DMS114 treated with DMSO at 0.1 percent for 48 hours (cell line): ENCODE results near the gene DPP10.

Experiments used
- DNase-seq: peaks from one replicate; lab custom pipeline; 2025; ENCODE audit not compliant: unreplicated experiment; lab: John Stamatoyannopoulos, UW

DPP10 gene

DNA sequence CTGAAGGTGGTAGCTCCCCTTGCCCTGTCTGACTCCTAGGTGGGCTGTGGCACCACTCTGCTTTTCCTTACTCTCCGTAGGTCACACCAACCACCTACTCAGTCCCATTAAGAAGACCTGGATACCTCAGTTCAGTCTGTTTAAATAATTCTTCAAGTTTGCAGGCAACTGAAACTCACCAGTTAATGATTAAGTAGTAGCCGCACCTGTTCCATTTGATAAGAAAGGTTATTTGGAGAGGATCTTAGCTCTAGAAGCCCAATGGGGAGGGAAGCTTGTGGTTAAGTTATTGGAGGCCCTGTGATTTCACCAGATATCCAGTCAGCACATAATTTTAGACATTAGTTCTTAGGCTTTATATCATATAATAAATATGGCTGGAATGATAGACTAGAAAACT is 1193.0 kb downstream of the DPP10 start:
- no peak for DNase-seq

DNA sequence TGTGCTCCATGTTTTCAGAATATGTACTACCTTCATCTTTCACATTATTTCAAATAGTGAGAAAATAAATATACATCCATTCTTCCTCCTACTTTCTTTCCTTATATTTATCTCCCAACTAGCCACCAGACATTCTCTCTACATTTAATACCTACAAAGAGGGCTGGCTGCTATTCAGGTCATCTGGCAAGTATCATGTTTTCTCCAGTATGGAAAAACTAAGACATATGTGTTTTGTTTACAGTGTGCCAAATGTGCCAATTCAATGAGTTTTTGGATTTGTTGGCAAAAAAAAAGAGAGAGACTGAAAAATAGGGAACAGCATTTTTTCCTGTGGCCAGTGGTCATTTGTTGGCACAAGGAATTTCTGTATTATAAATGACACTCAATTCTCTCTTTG is 1207.3 kb downstream of the DPP10 start:
- DNase-seq, result no peak

DNA sequence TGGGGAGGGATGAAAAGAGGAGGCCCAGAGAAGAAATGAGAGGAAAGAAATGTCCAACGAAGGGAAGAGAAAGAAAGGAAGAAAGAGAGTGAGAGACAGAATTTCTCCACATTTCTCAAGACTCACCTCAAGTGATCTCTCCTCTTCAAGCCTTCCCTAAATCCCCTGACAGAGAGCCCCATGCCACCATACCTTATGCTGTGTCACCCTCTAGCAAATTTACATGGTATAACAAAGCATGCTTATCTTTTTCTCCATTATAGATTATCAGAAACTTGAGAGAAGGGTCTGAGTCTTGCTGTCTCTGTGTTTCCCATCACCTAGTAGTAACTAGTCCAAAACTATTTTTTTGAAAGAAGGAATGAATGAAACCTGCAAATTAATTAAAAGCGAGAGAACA is 1208.4 kb downstream of the DPP10 start:
- DNase-seq, result no peak

DNA sequence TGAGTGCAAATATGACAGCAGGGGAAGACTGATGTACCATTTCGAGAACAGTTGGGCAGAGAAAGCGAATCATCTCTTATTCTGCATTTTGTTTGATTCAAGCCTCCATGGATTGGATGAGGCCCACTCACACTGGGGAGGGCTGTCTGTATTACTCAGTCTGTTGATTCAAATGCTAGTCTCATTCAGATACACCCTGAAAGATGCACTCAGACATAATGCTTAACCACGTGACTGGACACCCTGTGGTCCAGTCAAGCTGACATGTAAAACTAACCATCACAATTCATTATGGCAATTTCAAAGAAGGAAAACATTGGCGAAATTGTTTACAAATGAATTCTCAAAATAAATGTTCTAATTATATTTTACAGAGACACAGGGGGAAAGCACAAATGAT is 1210.2 kb downstream of the DPP10 start:
- DNase-seq, result no peak

DNA sequence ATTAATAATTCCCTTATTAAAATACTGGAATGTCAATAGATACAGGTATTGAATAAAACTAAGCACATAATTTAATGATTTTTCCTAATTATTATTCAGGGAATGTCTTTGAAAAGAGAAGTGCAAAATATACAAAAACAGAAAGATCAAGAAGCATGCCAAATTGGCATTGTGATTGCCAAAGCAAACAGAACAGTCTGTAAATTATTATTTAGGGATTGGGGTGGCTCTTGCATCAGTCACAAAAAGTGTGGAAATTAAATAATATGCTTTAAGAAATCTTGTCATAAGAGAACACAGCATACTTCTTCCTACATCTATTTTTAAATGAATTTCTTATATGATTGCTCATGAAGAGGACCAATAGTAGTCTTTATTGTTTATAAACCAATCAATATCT is 1211.9 kb downstream of the DPP10 start:
- no peak for DNase-seq

DNA sequence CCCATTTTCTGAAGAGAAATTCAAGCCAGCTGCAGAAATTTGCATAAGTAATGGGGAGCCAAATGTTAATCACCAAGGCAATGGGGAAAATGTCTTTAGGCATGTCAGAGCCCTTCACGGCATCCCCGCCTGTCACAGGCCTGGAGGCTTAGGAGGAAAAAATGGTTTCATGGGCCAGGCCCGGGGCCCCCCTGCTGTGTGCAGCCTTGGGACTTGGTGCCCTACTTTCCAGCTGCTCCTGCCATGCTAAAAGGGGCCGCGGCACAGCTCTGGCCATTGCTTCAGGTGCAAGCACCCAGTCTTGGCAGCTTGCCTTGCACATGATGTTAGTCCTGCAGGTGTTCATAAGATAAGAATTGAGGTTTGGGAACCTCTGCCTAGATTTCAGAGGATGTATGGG is 1235.7 kb downstream of the DPP10 start:
- no peak for DNase-seq

DNA sequence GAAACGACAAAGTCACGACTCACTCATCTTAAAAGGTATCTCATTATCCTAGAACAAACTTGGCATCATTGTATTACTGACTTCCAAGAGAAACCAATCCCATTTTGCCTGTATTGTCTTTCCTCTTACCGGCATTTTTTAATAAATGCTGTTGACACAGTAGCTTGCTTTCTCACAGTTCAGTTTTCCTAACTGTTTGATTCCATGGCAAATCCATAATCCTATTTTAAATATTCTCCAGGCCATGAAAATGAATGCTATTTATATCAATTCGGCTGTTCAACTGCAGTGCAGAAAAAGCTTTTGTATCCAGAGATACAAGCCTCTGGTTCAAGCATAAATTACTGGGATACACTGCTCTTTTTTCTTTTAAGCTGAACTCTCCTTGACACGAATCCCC is 1241.9 kb downstream of the DPP10 start:
- DNase-seq, result no peak

DNA sequence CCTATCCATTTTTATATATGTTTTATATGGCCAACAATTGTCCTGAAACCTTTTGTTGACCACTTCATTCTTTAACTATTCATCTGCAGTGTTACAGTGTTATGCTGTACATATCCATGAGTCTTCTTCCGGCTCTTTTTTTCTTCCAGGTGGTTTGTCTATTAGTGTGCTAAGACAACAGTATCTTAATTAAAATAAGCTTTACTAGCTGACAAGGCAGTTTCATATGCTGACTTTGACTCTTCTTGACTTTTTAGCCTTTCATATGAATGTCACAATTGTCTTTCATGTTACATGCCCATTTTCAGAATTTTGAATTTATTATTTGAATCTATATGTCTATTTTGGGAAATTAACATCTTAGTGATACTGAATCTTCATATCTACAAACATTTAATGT is 1249.0 kb downstream of the DPP10 start:
- no peak for DNase-seq

DNA sequence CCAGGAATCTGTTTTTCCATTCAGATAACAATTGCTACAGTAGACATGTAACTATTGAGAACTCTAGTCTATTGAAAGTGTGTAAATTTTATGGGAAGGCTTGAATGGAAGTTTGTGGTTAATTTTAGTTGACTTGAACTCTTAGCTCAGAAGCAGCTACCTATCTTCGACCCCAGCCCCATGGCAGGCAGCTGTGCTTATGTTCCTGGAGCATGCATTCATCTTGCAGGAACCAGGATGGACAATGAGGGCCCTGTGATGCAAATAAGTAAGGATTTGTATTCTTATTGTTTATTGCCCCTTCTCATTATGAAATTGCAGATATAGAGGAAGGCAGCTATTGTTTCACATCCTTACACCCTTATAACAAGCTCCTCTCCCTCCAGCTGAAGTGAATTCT is 1252.2 kb downstream of the DPP10 start:
- no peak for DNase-seq

DNA sequence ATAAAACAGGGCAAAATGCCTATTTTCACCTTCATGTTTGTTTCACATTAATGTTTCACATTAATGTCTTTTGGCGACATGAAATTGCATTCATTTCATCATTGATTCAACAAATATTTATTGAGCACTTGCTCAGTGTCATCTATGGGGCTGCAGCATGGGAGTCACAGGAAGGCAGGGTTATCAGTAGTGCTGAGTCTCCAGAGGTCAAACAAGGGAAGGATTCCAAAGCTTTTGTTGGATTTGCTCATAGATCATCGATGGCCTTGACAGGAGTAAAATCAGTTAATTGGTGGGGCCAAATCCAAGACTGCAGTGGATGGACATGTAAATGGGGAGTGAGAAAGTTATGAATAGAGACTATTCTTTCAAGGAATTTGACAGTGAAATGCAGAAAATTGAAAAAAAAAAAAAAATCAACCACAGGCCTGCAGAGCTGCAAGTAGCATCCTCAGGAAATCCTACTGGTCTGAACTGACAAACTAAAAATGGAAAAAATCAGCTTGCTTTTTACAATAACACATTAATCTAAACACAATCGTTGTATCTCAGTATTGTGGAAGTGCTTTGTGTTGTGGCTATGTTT is 1290.8 kb downstream of the DPP10 start:
- DNase-seq, result no peak

DNA sequence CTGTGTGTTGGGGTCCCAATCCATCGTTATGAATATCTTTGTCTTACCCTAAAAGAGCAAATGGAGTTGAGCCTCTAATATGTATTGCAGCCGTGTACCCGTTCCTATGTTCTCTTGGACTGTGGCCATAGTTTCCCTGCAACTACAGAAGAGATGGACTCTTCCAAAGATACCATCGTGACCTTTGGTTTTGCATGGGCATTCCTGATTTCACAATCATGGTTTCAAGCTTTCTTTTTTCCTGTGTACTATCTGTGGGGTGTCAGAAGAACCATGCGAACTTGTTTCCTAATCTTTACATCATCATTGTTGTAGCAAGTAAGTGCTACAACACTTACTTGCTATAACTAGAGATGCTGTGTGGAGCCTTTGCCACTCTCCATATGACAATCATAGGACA is 1295.7 kb downstream of the DPP10 start:
- no peak for DNase-seq

DNA sequence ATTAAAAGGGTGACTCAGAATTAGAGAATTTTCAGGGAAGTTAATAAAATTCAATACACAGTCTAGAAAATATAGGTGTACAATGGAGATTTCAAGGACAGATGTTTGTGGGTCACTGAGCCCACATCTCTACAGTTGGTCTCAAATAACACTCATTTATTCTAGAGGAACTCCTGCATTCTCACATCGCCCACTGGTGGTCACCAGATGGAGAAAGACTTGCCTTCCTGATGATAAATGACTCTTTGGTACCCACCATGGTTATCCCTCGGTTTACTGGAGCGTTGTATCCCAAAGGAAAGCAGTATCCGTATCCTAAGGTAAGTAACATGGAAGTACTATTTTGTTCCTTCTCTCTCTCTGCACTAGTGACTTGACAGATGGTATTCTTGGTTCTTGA is 1297.1 kb downstream of the DPP10 start:
- DNase-seq, result no peak

DNA sequence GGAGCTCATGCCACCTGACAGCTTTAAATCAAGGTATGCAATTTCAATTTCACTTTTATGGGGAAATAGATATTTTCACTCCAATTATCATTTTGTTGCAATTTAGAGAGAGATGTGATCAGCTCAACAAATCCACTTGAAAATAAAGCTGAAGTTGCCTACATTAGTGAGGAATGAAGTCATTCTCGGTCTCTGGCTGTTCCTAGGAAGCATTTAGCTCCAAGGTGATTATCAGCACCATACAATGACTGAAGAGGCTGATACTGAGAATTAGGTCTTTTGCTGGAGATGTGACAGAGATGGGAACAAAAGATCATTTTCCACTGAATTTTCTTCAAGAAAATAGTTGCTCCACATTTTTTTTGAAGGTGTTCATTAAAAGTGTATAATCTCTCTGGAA is 1303.7 kb downstream of the DPP10 start:
- DNase-seq, result no peak

DNA sequence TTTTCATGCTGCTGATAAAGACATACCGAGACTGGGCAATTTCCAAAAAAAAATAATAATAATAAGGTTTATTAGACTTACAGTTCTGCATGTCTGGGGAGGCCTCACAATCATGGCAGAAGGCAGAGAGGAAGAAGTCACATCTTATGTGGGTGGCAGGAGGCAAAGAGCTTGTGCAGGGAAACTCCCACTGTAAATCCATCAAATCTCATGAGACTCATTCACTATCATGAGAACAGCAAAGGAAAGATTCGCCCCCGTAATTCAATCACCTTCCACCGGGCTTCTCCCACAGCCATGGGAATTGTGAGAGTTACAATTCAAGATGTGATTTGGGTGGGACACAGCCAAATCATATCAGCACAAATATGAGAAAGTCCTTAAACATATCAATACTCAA is 1314.8 kb downstream of the DPP10 start:
- no peak for DNase-seq

DNA sequence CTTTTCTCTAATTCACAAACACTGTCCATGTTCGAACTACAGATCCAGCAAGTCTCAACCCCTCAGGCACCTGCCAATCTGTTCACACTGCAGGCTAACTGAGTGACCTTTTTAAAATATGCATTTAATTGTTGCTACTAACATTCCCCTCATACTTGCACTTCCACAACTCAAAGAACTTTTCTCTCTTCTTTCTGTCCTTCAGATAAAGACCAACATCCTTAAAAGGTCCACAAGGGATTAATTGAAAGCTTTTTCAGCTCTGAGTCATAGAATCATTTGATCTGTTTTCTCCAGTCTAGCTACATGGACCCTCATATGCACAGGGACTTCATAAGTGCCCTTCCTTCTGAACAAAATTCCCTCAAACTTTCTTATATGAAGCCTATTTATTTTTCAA is 1321.2 kb downstream of the DPP10 start:
- DNase-seq, result no peak

DNA sequence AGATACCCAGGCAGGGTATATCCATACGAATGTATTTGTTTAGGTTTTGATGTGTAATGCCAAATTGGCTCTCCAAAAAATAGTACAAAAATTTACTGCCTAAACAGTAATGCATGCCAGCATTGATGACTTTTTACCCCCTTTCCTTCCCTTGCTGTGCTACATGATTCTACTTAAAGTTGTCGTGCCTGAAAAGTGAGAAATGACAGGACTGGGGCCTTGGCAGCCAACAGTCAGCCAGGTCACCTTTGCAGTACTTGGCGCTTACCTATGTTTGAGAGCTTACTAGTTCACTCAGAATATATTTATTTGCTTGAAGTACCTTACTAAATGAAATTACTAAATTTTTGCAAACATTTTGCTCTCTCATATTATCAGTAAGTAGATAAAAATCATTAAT is 1329.1 kb downstream of the DPP10 start:
- no peak for DNase-seq

DNA sequence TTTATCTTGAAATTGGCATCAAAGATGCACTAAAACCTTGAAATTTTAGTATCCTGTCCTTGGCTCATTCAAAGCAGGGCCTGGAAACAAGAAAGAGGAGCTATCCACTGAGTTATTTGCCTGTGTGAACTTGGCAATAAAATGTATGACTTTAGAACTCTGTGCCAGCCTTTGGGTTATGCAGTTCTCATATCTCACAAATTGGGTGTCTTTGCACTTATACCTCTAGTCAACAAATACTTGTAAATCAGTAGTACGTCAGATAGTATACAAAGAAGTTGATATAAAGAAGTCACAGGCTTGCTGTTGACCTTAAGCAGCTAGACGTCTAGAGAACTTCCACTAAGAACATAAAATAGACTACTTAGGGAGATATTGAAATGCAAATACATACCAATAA is 1331.9 kb downstream of the DPP10 start:
- no peak for DNase-seq

DNA sequence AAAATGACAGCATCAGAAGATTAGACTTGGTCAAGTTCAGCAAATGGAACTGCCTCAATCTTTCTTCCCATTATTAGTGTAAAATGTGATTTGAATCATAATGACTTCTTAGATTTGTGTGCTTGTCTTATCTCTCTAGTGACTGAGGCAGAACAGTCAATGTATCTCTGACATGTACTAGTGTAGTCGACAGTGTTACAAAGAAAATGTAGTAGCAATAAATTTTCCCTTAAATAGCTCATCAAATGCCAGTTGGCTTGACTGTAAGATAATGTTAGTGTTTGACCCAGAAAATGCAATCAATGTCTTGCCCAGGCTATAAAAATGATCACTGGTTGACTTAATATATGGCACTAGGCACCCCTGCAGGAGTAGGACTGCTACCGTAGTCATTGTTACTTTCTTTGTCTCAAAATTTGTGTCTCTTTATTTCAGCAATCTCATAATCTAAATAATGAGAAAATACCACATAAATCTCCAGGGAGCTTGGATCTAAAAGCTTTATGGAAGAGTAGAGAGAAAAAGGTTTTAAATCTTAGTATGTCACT is 1336.7 kb downstream of the DPP10 start:
- no peak for DNase-seq

DNA sequence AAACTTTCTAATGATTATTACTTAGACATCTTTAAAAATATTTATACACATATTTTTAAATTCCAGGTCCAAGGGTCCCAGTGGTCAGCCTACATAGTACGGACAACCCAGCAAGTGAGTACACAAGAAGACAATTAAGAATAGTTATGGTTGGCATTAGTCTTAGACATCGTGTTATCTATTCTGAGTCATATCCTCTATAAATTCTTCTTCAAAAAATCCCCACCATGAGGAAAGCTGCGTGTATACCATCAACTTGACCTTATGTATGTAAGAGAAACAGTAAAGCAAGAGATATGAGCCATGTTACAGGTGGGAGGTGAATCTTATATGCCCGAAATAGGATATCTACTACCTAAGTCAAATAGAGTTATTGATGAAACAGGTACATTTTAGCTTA is 1339.8 kb downstream of the DPP10 start:
- no peak for DNase-seq

DNA sequence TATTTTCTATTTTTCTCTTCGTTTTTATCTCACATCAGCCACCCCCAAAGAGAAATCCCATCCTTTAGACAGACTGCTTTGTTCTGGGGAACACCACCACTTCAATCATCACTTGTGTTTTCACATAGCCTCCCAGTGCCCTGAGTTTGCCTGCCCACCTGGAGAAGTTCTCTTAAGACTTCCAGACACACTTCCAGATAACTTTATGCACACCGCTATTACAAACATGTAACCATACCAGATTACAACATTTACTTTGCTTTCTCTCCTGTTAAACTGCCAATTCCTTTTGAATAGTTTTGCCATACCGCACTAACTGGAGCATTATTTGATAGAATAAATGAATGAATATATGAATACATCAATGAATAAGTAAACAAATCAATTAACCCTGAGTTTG is 1353.6 kb downstream of the DPP10 start:
- DNase-seq, result no peak

DNA sequence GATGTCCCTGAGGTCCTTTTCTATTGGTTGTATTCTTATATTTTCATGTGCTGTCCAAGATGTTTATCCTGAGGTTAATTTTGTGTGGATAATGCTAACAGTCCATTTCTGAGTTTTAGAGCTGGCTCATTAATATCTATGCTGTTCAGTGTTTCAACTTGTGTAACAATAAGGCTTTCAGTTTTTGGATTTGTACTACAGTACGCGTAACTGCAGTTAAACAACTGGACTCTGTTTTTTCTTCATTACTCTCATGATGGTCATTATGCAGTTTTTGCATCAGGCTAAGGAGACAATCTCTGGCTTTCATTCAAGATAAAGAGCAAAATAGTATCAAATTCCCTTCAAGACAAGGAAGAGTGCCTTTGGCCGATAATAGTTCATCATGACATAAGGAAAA is 1364.8 kb downstream of the DPP10 start:
- no peak for DNase-seq

DNA sequence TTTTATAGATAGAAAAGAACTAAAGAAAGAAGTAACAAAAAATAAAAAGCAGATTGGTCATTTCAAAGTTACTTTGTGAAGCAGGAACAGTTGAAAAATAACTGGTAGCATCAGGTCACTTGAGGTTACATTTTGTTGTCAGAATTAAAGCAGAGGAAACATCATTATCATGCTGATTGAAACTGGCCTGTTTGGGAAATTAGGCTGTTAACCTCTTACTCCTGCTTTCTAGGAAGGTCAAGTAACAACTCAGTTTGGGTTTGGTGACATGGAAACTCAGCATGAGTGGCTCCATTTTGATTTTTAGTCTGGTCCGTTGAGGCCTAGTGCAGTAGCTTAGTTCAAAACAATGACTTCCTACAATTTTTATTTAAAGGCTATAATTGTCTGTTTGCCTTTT is 1383.5 kb downstream of the DPP10 start:
- DNase-seq, result no peak

DNA sequence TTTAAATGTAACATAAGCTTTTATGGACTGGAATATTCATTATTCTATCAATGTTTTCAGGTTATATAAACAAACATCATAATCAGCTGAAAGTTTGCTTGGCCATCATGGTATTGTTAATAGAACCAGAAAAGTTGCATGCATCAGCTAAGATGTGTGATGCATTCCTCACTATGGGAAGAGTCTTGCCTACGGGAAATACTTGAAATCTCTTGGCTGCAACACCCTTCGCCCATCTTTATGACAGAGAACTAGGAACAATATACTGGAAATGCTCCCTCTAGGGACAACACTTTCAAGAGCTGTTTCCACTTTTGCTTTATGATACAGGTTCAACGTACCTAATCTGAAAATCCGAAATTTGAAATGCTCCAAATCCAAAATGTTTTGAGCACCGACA is 1390.8 kb downstream of the DPP10 start:
- DNase-seq, result no peak

DNA sequence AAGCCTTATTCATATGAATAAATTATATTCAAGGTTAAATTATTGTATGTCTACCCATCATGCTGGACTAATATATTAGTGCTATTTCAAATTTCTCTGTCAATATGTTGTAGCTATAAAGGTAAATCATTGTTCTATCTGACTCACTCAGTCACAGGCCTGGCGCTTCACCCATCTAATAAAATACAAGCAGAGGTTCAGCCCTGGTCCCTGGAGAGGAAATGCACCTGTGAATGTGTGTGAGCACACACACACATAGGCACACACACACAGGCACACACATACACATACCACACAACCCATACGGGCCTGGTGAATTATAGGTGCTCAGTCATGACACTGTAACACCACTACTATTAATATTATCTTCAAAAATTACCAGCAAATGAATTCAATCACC is 1396.1 kb downstream of the DPP10 start:
- DNase-seq, result no peak
